Measurements from ENCODE around the gene USP34. TPM values are rescaled to one million over a fixed set of nuclear protein-coding genes. Genes with fewer than 3 reads are reported as not detected.

Gene USP34
- total RNA-seq, 1 experiment from 2014 or later: 76.3 TPM

DNA sequence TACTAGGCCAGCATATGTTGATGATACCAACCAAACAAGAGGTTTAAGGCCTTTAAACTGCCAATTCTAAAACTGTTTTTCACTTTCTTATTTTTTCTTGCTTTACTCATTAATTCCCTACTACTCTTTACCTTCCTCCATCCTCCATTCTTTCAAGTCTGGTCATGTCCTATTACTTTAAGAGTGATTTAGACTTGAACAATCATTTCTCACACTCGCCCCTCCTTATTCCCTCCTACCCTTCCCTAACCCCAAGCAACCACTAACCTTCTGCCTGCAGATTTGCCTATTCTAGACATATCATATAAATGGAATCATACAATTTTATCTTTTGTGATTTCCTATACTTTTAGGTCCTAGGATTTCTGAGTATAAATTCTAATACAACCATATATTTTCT lies 127.7 kb downstream of the USP34 start:
- ATAC-seq: no peak
- no TSS peak for BruUV-seq (replicated peaks)
- peaks cover 15 to 17% of the 10 kb centered on the region in 2 experiments for H3K36me3 ChIP-seq (ENCODE audit: control insufficient read depth in 1 of 2, insufficient read depth in 2 of 2, low read length in 2 of 2)

DNA sequence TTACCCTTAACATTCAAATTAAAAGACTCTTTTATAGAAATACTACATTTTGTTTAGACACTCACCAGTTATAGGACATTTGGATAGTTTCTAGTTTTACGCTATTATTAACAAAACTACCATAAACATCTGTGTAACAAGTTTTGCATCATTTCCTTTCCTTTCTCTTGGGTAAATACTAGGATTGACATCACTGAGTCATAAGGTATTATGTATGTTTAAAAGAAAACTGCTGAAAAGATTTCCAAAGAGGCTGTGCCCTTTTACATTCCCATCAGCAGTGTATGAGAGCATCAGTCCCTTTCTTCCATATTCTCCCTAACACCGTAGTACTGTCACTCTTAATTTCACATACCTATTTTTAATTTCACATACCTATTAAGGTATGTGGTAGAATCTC lies 130.6 kb downstream of the USP34 start:
- H2AFZ ChIP-seq (ENCODE audit: low read depth, low read length, poor library complexity, severe bottlenecking): no peak overlapping the region
- no peaks in the 10 kb centered on the region for H3K9me2 ChIP-seq (ENCODE audit: insufficient read depth)
- ChIA-PET CTCF (no interaction called here), POLR2A (no interaction called here), RAD21 (ENCODE audit: low non-redundant PET in 1 of 2, low total read pairs in 2 of 2, uncharacterized antibody in 2 of 2, unreplicated experiment in 2 of 2) (no interaction called here)
- H4K20me1 ChIP-seq (ENCODE audit: insufficient read depth): 0 out of 2 replicates have a peak, but pooled peaks cover 4% of the 10 kb centered on the region
- H3K27me3 ChIP-seq (ENCODE audit: insufficient read depth, low read length): no peaks in the 10 kb centered on the region
- no peak overlapping the region for H3K9ac ChIP-seq (ENCODE audit: low read length)
- no TSS peak for BruUV-seq (replicated peaks)
- no peak overlapping the region for H3K27ac ChIP-seq (ENCODE audit: low read depth, low read length)
- H3K4me3 ChIP-seq (replicated peaks in 1 of 2; ENCODE audit: low read depth in 1 of 2, low read length in 2 of 2): no peak overlapping the region
- no peak for ATAC-seq
- no peak for DNase-seq (ENCODE audit: low read depth, low spot score)
- no peak overlapping the region for H3K4me2 ChIP-seq (ENCODE audit: low read length)
- H3K36me3 ChIP-seq (ENCODE audit: control insufficient read depth in 1 of 2, insufficient read depth in 2 of 2, low read length in 2 of 2): peaks cover 9 to 14% of the 10 kb centered on the region in 2 experiments; a peak in 3 of 4 replicates
- H3K9me3 ChIP-seq (ENCODE audit: control insufficient read depth in 1 of 2, insufficient read depth in 1 of 2, low read depth in 1 of 2, low read length in 2 of 2): no peaks in the 10 kb centered on the region
- intact Hi-C loops (cut with micrococcal nuclease): no loop called here
- no peaks in the 10 kb centered on the region for H3K4me1 ChIP-seq (ENCODE audit: control insufficient read depth in 1 of 2, insufficient read depth in 2 of 2, low read length in 2 of 2)
- H3K79me2 ChIP-seq (ENCODE audit: insufficient read depth, low read length): peaks cover 2% of the 10 kb centered on the region; the same call in 1 of the 2 replicates
- no peak for TF ChIP-seq TCF7L2 (IDR thresholded peaks at IDR 0.05; ENCODE audit: borderline replicate concordance, extremely low read depth, insufficient read depth, insufficient read length)
- TF ChIP-seq FOSL1 (IDR thresholded peaks at IDR 0.05; ENCODE audit: low read depth): no peak
- no peak for TF ChIP-seq SRF (IDR thresholded peaks at IDR 0.05; ENCODE audit: low read depth)
- no peak for TF ChIP-seq POLR2A (IDR thresholded peaks at IDR 0.05; ENCODE audit: borderline replicate concordance, extremely low read depth, insufficient read depth, insufficient read length)
- no peak for TF ChIP-seq ZFX (IDR thresholded peaks at IDR 0.05)
- no peak for TF ChIP-seq JUND (IDR thresholded peaks at IDR 0.05)
- TF ChIP-seq SIN3A (IDR thresholded peaks at IDR 0.05; ENCODE audit: low read depth): no peak
- TF ChIP-seq, protein P1, sequence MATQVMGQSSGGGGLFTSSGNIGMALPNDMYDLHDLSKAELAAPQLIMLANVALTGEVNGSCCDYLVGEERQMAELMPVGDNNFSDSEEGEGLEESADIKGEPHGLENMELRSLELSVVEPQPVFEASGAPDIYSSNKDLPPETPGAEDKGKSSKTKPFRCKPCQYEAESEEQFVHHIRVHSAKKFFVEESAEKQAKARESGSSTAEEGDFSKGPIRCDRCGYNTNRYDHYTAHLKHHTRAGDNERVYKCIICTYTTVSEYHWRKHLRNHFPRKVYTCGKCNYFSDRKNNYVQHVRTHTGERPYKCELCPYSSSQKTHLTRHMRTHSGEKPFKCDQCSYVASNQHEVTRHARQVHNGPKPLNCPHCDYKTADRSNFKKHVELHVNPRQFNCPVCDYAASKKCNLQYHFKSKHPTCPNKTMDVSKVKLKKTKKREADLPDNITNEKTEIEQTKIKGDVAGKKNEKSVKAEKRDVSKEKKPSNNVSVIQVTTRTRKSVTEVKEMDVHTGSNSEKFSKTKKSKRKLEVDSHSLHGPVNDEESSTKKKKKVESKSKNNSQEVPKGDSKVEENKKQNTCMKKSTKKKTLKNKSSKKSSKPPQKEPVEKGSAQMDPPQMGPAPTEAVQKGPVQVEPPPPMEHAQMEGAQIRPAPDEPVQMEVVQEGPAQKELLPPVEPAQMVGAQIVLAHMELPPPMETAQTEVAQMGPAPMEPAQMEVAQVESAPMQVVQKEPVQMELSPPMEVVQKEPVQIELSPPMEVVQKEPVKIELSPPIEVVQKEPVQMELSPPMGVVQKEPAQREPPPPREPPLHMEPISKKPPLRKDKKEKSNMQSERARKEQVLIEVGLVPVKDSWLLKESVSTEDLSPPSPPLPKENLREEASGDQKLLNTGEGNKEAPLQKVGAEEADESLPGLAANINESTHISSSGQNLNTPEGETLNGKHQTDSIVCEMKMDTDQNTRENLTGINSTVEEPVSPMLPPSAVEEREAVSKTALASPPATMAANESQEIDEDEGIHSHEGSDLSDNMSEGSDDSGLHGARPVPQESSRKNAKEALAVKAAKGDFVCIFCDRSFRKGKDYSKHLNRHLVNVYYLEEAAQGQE (IDR thresholded peaks at IDR 0.05; ENCODE audit: low read depth): no peak
- no peak for TF ChIP-seq EGR1 (IDR thresholded peaks at IDR 0.05; ENCODE audit: low read depth)
- TF ChIP-seq, protein P2, sequence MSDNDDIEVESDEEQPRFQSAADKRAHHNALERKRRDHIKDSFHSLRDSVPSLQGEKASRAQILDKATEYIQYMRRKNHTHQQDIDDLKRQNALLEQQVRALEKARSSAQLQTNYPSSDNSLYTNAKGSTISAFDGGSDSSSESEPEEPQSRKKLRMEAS (IDR thresholded peaks at IDR 0.05): no peak
- TF ChIP-seq, protein P3, sequence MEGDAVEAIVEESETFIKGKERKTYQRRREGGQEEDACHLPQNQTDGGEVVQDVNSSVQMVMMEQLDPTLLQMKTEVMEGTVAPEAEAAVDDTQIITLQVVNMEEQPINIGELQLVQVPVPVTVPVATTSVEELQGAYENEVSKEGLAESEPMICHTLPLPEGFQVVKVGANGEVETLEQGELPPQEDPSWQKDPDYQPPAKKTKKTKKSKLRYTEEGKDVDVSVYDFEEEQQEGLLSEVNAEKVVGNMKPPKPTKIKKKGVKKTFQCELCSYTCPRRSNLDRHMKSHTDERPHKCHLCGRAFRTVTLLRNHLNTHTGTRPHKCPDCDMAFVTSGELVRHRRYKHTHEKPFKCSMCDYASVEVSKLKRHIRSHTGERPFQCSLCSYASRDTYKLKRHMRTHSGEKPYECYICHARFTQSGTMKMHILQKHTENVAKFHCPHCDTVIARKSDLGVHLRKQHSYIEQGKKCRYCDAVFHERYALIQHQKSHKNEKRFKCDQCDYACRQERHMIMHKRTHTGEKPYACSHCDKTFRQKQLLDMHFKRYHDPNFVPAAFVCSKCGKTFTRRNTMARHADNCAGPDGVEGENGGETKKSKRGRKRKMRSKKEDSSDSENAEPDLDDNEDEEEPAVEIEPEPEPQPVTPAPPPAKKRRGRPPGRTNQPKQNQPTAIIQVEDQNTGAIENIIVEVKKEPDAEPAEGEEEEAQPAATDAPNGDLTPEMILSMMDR (IDR thresholded peaks at IDR 0.05 in 2 of 3, conservative IDR thresholded peaks at IDR 0.05 in 1 of 3; ENCODE audit: borderline replicate concordance in 1 of 3, insufficient read depth in 1 of 3, low read depth in 2 of 3, low read length in 2 of 3): no peak
- TF ChIP-seq EZH2phosphoT487 (IDR thresholded peaks at IDR 0.05; ENCODE audit: borderline replicate concordance): no peak
- TF ChIP-seq POLR2AphosphoS5 (IDR thresholded peaks at IDR 0.05; ENCODE audit: low read depth, low read length): no peak
- TF ChIP-seq CEBPB (IDR thresholded peaks at IDR 0.05; ENCODE audit: low read depth): no peak
- TF ChIP-seq, protein P4, sequence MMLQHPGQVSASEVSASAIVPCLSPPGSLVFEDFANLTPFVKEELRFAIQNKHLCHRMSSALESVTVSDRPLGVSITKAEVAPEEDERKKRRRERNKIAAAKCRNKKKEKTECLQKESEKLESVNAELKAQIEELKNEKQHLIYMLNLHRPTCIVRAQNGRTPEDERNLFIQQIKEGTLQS (IDR thresholded peaks at IDR 0.05): no peak
- no peak for TF ChIP-seq SP1 (IDR thresholded peaks at IDR 0.05; ENCODE audit: low read depth)

More for the DNA sequence above, 127.7 kb downstream of the USP34 start:
- peaks cover 10% of the 10 kb centered on the region for H3K79me2 ChIP-seq (ENCODE audit: insufficient read depth, low read length)
- H3K4me3 ChIP-seq (replicated peaks in 1 of 2; ENCODE audit: low read depth in 1 of 2, low read length in 2 of 2): no peak overlapping the region
- no peak for DNase-seq (ENCODE audit: low read depth, low spot score)
- ChIA-PET CTCF (no interaction called here), POLR2A (no interaction called here), RAD21 (ENCODE audit: low non-redundant PET in 1 of 2, low total read pairs in 2 of 2, uncharacterized antibody in 2 of 2, unreplicated experiment in 2 of 2) (no interaction called here)
- H4K20me1 ChIP-seq (ENCODE audit: insufficient read depth): 0 out of 2 replicates have a peak, but pooled peaks cover 4% of the 10 kb centered on the region
- no peak overlapping the region for H2AFZ ChIP-seq (ENCODE audit: low read depth, low read length, poor library complexity, severe bottlenecking)
- no peak overlapping the region for H3K9ac ChIP-seq (ENCODE audit: low read length)
- no peak overlapping the region for H3K4me2 ChIP-seq (ENCODE audit: low read length)
- no peaks in the 10 kb centered on the region for H3K27me3 ChIP-seq (ENCODE audit: insufficient read depth, low read length)
- H3K9me3 ChIP-seq (ENCODE audit: control insufficient read depth in 1 of 2, insufficient read depth in 1 of 2, low read depth in 1 of 2, low read length in 2 of 2): no peaks in the 10 kb centered on the region
- H3K4me1 ChIP-seq (ENCODE audit: control insufficient read depth in 1 of 2, insufficient read depth in 2 of 2, low read length in 2 of 2): no peaks in the 10 kb centered on the region
- intact Hi-C loops (cut with micrococcal nuclease): no loop called here
- no peaks in the 10 kb centered on the region for H3K9me2 ChIP-seq (ENCODE audit: insufficient read depth)
- H3K27ac ChIP-seq (ENCODE audit: low read depth, low read length): no peak overlapping the region
- TF ChIP-seq ZFX (IDR thresholded peaks at IDR 0.05) (no peak), RAD21 (IDR thresholded peaks at IDR 0.05; ENCODE audit: low read depth) (no peak), EZH2 (IDR thresholded peaks at IDR 0.05) (no peak)

Measured in HCT116 (cell line).